ENCODE data around the gene RND1.

Gene RND1

DNA sequence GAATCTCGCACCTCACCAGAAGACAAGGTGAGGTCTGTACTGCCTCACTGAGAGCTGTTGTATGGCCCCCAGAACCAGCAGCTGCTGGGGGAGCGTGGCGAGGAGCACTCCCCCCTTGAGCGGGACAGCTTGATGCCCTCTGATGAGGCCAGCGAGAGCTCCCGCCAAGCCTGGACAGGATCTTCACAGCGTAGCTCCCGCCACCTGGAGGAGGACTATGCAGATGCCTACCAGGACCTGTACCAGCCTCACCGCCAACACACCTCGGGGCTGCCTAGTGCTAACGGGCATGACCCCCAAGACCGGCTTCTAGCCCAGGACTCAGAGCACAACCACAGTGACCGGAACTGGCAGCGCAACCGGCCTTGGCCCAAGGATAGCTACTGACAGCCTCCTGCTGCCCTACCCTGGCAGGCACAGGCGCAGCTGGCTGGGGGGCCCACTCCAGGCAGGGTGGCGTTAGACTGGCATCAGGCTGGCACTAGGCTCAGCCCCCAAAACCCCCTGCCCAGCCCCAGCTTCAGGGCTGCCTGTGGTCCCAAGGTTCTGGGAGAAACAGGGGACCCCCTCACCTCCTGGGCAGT is 38.1 kb downstream of the RND1 start:
- DNase-seq (ENCODE audit: low read depth in 2 of 2), result no peak

DNA sequence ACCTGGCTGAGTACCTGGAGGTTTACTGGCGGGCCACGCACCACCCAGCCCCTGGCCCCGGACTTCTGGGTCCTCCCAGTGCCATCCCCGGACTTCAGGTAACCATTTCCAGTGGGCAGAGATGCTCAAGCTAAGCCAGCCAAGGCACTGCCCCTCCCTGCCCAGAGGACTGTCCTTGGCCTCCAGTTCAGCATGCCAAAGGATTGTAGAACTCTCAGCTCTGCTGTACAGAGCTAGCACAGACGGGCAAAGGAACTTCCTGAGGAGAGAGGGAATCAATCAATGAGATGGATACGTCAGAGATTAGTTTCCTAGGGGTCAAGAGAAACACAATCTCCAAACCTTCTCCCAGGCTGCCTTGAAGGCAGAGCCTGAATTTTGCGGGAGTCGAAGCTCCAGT is 38.6 kb downstream of the RND1 start:
- DNase-seq (ENCODE audit: low read depth in 2 of 2), result no peak

DNA sequence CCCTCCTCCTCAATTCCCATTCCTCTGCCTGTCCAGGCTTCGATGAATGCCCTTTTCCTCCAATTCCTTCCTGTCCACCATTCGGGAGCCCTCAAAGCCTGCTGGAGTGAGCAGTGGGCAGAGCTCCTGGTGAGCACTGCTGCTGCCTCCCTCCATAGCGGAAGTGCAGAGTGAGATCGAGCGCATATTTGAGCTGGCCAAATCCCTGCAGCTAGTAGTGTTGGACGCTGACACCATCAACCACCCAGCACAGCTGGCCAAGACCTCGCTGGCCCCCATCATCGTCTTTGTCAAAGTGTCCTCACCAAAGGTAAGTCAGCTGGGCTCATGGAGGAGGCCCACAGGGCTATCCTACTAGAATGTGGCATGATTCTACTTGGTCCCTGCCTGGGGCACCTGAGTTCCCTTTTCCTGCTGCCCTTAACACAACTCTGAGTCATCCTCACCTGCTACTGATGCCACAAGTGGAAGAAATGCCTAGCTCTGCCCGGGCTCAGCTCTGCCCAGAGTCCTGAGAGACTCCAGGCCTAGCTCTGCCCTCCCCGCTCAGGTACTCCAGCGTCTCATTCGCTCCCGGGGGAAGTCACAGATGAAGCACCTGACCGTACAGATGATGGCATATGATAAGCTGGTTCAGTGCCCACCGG is 39.3 kb downstream of the RND1 start:
- no peak for DNase-seq (ENCODE audit: low read depth in 2 of 2)

DNA sequence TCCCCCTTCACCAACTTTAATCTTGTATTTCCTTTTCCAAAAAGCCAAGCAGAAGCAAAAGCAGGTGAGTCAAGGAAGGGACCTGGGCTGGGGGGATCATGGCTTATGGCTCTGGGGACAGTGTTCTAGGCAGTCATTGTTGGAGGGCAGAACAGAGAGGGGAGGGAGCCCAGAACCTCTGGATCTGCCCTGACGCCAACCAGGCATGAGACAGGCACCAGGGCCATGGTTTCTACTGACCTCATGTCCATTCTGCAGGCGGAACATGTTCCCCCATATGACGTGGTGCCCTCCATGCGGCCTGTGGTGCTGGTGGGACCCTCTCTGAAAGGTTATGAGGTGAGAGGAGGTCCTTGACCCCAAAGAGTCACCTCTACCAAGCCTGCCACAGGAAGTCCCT is 40.8 kb downstream of the RND1 start:
- DNase-seq (ENCODE audit: low read depth in 2 of 2), result no peak

DNA sequence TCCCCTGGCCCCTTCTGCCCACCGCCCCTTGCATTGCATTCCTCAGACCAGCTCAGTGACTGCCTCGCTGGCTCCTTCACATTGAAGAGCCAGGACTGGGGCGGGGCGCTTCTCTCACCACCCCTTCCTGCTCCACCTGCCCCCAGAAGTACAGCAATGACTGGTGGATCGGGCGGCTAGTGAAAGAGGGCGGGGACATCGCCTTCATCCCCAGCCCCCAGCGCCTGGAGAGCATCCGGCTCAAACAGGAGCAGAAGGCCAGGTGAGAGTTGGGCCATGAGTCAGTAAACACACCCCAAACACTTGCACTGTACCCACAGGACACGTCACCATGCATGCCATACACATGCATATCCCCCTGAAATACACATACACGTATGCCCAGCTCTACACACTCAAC is 41.6 kb downstream of the RND1 start:
- DNase-seq (ENCODE audit: low read depth in 2 of 2), result no peak

DNA sequence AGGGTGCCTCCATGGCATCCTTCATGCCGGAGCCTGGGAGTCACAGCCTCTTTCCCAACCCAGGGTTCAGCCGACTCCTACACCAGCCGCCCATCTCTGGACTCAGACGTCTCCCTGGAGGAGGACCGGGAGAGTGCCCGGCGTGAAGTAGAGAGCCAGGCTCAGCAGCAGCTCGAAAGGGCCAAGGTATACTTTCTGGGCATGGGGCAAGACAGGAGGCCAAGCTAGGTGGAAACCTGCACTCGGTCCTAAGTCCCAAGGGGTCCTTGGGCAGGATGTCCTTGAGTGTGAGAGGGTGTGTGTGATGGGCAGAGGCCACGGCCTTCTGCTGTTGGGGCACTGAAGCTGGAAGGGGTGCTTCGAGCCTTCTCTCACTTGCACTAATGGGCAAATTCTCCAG is 42.4 kb downstream of the RND1 start:
- DNase-seq (ENCODE audit: low read depth in 2 of 2), result no peak

DNA sequence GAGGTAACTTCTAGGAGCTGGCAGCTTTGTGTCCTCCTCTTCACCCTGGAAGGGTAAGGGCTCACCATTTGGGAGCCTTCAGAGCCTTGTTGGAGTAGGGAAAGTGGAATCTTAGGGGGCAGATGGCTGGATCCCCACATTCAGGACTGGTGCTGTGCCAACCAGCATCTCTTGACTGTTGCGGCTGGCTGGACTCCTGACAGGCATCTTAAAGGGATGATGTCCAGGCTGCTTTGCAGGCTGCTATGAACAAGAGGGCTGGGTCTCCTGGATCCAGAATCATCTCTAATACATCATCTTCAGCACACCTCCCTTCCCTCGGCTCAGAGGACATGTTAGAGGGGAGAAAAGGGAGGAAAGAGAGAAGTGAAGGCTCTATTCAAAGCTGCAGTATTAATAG is 43.0 kb downstream of the RND1 start:
- DNase-seq (ENCODE audit: low read depth in 2 of 2), result no peak

DNA sequence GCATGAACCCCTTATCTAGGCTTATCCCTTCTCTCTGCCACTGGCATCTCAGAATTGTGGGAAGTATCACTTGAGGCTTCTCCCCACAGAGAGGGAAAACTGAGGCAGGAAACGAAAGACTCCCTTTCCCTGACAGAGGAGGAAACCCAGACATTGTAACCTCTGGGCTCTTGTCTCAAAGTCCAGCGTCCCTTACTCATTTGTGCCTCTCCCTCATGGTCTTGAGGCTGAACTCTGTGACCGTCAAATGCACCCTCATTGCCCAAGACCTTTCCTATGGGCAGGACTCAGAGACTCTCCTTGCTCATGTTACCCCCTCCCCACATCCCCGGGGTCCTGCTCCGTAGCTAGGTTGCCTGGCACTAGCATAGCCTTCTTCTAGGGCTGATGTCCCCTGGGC is 43.5 kb downstream of the RND1 start:
- DNase-seq (ENCODE audit: low read depth in 2 of 2), result no peak

DNA sequence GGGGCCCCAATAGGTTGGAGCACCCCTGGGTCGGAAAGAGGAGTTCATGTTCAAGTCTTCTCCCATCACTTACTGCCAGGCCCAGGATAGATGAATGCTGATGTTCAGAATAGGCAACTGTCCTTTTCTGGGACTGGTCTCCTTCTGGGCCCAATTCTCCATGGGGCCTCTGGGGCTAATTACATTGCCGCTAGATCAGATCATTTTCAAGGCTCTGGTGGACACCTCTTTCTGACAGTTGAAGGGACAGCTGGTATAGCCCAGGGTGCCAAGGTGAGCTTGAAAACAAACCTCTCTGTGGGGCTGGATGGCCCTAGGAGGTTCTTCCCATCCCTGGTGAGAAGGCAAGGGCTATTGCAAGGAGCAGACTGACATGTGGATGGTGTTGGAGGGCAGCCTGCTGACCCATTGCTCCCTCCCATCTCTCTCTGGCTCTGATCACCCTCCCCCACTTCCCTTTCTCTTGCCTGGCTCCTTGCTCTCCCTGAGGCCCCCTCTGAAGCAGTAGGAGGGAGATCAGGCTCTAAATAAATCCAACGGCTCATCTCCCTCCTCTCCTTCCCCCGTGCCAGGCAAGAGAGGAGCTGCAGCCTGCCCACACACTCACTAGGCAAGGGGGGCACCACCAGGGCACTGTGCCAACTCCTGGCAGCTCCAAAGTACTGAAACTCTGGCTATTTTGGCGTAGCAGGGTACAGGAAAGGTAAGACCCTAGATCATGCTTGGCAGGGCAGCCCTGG is 45.5 kb downstream of the RND1 start:
- no peak for DNase-seq (ENCODE audit: low read depth in 2 of 2)

DNA sequence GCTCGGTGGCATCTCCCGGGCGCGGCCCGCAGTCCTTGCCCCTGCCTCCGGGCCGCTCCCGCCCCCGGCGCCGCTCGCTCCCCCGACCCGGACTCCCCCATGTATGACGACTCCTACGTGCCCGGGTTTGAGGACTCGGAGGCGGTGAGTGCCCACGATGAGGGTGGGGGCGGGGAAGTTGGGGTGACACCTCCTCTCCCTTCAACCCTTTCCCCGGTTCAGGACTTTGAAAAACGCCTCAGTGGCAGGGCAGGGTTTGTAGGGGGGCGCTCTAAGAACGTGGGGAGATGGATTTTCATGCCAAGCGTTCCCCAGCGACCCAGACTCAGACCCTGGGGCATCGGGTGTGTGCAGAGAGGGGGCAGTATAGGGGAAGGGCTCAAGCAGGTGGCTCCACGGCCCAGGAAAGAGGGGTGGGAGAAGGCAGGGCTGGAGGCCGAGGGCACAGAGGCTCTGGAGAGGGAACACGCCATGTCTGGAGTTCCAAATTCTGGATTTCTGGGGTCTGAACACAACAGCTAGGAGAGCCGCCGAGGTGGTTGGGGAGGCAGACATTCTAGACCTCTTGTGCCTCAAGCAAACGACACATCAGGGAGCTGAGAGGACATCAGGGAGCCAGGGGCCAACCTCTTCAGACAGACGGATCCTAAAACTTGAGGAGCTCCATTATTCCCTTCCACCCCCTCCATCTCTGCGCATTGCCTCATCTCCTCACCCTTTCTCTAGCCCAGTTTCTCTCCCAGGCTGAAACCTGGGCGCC is 46.7 kb downstream of the RND1 start:
- no peak for DNase-seq (ENCODE audit: low read depth in 2 of 2)

DNA sequence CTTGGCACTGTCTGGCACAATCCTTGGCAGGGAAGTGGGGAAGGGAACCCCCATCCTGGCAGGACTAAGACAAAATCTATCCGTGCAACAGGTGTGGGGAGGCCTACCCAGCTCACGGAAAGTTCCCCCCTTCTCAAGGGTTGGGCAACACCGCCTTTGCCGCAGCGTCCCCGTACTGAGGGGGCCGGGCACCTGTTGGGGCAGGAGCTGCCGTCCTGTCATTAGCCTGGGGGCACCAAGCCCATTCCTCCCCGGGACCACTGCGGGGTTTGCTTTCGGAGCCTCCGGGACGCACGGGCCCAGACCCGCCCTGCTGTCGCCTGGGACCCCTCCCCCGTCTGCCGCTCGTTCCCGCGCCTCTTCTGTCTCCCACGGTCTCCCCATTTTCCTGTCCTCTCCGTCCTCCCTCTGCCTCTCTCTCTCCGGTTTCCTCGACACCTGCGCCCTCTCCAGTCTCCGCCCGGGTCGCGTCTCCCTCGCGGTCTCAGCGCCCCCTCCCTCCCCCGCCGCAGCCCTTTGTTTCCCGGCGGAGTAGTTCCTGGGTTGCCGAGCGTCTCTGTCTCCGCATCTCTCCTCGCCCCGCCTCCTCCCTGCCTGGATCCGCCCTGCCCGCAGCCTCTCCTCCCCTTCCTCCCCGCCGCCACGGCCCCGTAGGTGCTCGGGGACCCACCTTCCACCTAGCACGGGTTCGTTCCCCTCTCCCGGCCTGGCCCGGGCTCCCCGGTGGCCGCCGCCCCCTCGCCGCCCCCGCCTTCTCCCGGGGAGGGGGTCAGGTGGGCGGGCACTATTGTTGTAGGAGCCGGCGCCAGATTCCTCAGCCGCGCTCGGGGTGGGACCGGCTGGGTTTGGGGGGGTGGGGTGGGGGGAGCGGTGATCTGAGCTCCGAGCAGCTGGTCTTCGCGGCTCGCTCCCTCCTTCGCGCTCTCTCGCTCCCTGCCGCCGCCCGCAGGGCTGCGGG is 47.5 kb downstream of the RND1 start, which contains the start of gene CACNB3:
Gene CACNB3, plus strand, starts transcription at position 624 of the 958 bp plus-strand sequence. CDS start 434 bp downstream, outside the sequence.
- DNase-seq (ENCODE audit: low read depth in 2 of 2), result peak in 1 of 2 experiments; percentile 13

DNA sequence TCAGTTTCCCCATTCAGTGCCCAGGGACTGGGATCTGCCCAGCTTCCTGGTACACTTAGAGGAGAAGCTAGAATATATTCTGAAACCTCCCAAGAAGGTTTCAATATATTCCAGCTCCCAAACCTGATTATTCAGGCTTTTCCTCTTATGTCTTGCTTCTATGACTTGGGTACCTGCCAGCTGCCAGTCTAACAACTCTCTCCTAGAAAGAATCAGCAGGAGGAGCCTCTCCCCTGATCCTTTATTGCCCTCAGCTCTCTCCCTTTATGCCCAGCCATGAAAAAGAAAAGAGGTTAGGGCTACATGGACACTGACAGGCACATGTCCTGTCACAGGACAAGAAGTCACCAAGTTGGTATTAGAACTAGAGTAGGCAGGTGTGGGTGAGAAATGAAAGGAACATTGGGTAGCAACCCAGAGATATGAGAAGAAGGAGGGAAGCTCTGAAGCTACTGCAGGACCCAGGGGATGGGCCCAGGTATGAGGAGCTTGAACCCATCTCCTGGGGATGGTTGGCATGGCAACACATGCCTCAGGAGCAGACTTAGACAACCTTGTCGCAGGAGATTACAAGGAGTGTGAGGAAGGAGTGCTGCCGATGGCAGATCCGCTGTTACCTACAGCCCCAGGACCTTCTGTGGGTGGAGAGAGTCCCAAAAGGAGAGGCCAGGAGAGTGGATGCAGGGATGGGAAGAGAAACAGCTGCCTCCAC is 49.4 kb downstream of the RND1 start:
- DNase-seq (ENCODE audit: low read depth in 2 of 2), result no peak

DNA sequence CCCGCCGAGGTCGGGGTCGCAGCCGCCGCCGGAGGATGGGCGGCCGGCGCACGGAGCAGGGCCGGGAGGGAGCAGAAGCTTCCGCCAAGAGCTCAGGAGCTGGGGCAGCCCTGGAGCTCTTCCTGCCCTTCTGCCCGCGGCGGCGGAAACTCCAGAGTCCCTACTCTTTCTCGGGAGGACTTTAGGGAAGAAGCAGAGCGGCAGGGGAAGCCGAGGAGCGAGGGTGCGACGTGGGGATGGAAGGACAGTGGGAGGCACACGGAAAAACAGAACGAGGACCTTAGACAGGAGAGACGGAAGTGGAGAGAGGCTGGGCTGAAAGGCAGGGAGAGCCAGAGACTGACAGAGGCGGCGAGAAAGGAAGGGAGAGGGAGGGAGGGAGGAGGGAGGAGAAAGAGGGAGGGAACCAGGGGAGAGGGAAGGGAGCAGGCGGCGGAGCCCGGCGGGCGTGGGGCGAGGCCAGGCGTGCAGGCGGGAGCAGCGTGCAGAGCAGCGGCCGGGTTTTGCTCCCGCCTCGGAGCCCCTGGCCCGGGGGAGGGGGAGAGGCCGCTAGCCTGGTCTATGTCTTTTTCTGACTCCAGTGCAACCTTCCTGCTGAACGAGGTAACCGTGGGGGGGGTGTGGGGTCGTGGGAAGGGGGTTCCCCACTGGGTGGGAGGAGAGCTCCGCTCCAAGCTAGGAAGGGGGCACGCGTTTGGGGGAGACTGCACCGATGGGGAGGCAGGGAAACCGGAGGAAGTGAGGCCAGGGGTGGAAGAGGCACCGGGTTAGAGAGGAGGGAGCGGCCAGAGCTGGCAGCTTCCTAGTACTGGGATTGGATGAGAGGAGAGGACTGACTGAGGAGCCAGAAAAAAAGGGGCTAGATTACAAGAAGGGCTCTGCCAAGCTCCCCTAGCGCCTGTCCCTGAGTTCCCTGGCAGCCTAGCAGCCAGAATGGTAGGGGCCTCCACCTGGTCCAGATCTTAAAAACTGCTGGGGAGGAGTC is 50.3 kb downstream of the RND1 start:
- peak; percentile 44 to 56 for DNase-seq (ENCODE audit: low read depth in 2 of 2)

DNA sequence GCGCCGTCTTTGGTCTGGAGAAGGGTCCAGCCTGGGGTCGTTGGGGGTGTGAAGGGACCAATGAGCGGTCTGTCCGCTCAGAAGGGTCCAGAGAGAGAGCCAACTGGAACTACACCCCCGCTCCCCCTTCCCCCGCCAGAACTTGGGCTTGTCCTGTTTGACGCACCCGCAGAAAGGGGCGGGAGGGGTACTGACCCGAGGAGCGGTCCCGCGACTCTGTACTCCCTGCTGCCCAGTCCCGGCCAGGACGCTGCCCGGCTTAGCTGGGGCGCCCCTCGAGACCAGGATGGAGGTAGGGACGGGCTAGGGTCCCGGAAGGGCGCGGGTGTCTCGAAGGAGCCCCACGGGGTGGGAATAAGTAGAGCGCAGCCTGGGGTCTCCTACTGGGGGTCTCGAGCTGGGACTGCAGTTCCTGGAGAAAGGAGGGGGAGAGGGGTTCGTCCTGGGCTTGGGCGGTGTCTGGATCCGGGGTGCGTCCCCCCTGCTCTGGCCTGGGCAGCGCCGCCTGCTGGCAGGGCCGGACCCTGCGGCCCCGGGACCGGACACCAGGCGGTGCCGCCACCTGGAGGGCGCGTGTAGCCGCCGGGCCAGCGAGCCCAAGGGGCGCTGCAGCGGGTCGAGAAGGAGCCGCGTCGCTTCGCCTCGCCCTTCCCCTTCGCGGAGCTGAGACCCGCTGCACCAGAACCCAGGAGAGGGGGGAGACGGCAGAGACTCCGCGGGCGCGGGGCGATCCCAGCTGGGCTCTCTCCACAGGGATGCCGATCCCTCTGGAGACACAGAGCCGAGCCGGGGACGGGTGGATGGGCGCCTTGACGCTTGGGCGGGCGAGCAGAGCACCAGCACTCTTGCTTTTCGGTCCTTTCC is 51.2 kb downstream of the RND1 start:
- DNase-seq (ENCODE audit: low read depth in 2 of 2), result peak; percentile 41 to 43

DNA sequence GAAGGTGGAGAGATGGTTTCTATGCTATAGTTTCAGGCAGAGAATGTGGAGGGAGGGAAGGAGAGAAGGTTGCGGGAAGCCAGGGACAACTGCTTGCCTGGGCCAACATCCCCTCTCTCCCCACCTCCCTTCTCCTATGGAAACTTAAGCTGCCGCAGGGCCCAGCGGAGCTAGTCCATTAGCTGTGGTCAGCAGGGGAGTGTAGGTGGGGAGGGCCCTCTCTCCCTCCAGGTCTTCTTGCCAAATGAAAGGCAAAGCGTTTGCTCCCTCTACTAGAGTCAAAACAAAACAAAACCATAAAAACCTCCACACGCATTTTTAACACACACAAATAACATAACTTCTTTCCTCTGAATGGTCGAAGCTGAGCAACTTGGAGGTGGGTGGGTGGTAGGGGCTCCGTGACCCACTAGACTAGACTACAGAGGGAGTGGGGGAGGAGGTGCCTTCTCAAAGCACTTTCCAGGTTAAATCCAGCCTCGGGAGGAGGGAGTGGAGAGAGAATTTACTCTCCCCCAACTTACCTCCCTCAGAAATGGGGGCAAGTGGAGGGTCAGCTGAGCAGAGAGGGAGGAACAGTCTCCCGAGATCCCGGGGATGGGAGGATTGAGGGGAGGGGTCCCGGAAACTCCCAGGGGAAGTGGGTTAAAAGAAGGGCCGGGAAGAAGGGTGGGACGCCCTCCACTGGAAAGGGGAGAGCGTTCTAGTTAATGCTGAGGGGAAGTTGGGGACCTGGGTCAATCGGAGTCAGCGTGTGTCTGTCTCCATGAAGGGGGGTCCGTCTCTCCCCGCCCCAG is 52.0 kb downstream of the RND1 start:
- DNase-seq (ENCODE audit: low read depth in 2 of 2), result no peak

DNA sequence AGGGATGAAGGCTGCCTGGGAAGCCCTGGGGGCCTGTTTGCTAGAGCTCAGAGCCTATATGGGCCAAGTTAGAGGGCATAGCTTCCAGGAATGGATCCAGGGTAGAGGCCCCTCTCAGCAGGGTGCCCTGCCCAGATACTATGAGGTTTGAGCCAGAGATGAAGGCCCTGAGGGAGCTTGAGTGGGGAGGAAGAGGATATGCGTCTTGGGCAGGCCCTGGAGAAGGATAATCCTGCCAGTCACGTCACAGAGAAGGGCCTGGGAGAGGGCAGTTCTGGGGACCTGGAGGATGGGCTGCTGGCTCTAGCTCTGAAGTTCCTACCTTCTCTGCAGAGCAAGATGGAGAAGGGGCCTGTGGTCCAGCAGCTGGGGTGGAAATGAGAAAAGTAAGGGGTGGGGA is 53.3 kb downstream of the RND1 start:
- no peak for DNase-seq (ENCODE audit: low read depth in 2 of 2)

DNA sequence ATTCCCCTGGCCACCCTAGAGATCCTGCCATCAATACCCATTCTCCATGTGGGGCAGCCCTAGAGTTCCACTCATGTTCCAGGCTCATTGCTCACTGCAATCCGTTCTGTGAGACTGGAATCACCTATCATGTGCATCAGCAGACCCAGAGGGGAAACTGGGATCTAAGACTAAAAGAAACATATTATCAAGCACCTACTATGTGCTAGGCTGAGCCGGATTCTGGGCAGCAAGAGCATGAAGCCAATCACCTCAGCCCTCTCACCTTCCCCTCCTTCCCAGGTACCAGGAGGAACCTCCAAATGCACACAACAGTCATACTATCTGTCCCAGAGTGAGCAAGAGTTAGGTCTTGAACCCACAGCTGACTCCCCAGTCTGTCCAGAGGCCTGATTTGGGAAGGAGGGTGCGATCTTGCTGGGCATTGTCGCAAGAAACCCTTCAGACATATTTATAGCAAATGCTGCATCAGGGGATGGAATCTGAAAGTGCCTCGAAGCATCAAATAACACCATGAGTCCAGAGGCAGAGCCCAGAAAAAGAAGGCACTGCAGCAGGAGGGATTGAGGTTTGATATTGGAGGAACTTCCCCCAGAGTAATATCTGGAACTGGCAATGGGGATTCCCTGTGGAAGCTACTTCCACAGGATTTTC is 54.1 kb downstream of the RND1 start:
- DNase-seq (ENCODE audit: low read depth in 2 of 2), result no peak
